Measurements from ENCODE around the gene TUFM.
A peak's percentile ranks its signal among the peaks of the same experiment; 100 is the strongest.
"Not testable (repeated sequence)": the region's sequence is repeated elsewhere in the genome, so short reads cannot be mapped to it uniquely, and the experiment has no call there.

Gene TUFM

GRCh38 chr16:28838558-28838918, 7.6 kb downstream of the TUFM start:
- no peak for DNase-seq

GRCh38 chr16:28837672-28838557, 8.2 kb downstream of the TUFM start:
- DNase-seq, result no peak

- no peak for DNase-seq
Observed at GRCh38 chr16:28836761-28837064, 9.4 kb downstream of the TUFM start.

GRCh38 chr16:28835864-28836760, 10.0 kb downstream of the TUFM start:
- DNase-seq, result no peak

GRCh38 chr16:28834873-28835863, 11.0 kb downstream of the TUFM start:
- DNase-seq, result no peak

- no peak for DNase-seq
Observed at GRCh38 chr16:28834349-28834748, 11.8 kb downstream of the TUFM start.

- no peak for DNase-seq
Observed at GRCh38 chr16:28830531-28830930, 15.6 kb downstream of the TUFM start.

- DNase-seq, result no peak
Observed at GRCh38 chr16:28829747-28830146, 16.4 kb downstream of the TUFM start.

GRCh38 chr16:28826141-28826540, 20.0 kb downstream of the TUFM start:
- no peak for DNase-seq

GRCh38 chr16:28824717-28824973, 21.5 kb downstream of the TUFM start:
- DNase-seq, result no peak

GRCh38 chr16:28823873-28824716, 22.1 kb downstream of the TUFM start:
- DNase-seq, result peak; percentile 89 to 93

GRCh38 chr16:28823291-28823872, 22.8 kb downstream of the TUFM start:
- no peak for DNase-seq

- DNase-seq, result peak; percentile 70 to 96
Observed at GRCh38 chr16:28822520-28823290, 23.4 kb downstream of the TUFM start, which contains the start of gene ATXN2L. Gene ATXN2L (plus strand): TSS chr16:28822999. CDS start chr16:28823260, 261 bp downstream.

GRCh38 chr16:28821874-28822519, 24.2 kb downstream of the TUFM start:
- no peak for DNase-seq

GRCh38 chr16:28820546-28820945, 25.6 kb downstream of the TUFM start:
- not testable (repeated sequence) for DNase-seq

- no peak for DNase-seq
Observed at GRCh38 chr16:28820016-28820415, 26.1 kb downstream of the TUFM start.

GRCh38 chr16:28807445-28808120, 38.6 kb downstream of the TUFM start:
- not testable (repeated sequence) for DNase-seq

GRCh38 chr16:28802235-28803019, 43.7 kb downstream of the TUFM start:
- peak in 1 of 2 experiments; percentile 23 for DNase-seq

All from NCI-H446 (cell line).